ENCODE measurements around the gene GGT5.

DNA sequence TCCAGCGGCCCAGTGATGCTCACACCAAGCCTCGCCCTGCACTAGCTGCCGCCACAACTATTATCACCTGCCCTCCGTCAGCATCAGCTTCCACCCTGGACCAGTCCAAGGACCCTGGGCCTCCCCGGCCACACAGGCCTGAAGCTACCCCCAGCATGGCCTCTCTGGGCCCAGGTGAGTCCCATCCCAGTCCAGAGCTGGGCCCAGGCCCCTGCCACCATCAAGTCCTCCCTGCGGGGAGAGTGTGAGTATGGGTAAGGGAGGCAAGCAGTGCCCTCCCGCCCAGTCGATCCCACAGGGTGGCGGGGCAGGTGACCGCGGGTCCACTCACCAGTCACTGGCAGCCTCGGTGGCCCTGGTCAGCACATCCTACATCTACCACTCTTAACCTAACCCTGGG, 73.1 kb downstream of the GGT5 start:
- no peak for TF ChIP-seq CTCF (IDR thresholded peaks at IDR 0.05)
- no peak for TF ChIP-seq POLR2A (IDR thresholded peaks at IDR 0.05)

Measured in right lobe of liver (tissue), 4 donors.